ENCODE results near the gene FHIT.

DNA sequence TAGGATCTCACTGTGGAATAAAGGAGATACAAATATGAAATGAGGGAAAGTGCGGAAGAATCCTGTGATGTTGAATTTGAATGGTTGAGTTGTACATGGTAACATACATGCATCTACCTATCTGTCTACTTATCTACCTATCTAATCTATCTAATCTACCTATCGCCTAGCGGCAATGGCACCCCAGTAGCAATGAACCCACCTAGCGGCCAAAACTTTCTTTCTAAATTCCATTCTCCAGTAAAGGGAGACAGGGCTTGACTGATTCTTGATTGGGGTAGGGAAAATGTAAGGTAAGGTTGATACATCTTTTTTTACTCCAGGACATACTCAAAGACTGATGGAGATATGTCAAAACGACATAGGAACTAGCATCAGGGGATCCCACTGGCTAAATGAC lies 345.0 kb downstream of the FHIT start:
- TF ChIP-seq POLR2A (IDR thresholded peaks at IDR 0.05): no peak
- TF ChIP-seq, protein P1, sequence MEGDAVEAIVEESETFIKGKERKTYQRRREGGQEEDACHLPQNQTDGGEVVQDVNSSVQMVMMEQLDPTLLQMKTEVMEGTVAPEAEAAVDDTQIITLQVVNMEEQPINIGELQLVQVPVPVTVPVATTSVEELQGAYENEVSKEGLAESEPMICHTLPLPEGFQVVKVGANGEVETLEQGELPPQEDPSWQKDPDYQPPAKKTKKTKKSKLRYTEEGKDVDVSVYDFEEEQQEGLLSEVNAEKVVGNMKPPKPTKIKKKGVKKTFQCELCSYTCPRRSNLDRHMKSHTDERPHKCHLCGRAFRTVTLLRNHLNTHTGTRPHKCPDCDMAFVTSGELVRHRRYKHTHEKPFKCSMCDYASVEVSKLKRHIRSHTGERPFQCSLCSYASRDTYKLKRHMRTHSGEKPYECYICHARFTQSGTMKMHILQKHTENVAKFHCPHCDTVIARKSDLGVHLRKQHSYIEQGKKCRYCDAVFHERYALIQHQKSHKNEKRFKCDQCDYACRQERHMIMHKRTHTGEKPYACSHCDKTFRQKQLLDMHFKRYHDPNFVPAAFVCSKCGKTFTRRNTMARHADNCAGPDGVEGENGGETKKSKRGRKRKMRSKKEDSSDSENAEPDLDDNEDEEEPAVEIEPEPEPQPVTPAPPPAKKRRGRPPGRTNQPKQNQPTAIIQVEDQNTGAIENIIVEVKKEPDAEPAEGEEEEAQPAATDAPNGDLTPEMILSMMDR (IDR thresholded peaks at IDR 0.05 in 4 of 5, conservative IDR thresholded peaks at IDR 0.05 in 1 of 5): no peak
